G401 (cell line): ENCODE results near the gene CSNK2B. TPM values are rescaled to one million over a fixed set of nuclear protein-coding genes. Genes with fewer than 3 reads are reported as not detected.
"Not testable (repeated sequence)": the region's sequence is repeated elsewhere in the genome, so short reads cannot be mapped to it uniquely, and the experiment has no call there.

ENCODE experiments used
- DNase-seq: peaks from one replicate; pipeline ENCODE4 v3.0.0-alpha.2; 2015; ENCODE audit warnings: low spot score
- in situ Hi-C: cut with HindIII; loops from 2 replicates; pipeline ENCODE4 v1.10.0; 2016; ENCODE audit warnings: low sequenced_read_pairs, mixed read lengths
- total RNA-seq: library from RNA; depleted of rRNA; stranded (reverse); fragments of >200 nt; shearing (Covaris generic); gene quantifications from 2 replicates; pipeline ENCODE4 v1.2.3, GENCODE V29; 2014; rRNA removed

CSNK2B gene
- total RNA-seq, 1 experiment from 2014 or later = 105 TPM

DNA sequence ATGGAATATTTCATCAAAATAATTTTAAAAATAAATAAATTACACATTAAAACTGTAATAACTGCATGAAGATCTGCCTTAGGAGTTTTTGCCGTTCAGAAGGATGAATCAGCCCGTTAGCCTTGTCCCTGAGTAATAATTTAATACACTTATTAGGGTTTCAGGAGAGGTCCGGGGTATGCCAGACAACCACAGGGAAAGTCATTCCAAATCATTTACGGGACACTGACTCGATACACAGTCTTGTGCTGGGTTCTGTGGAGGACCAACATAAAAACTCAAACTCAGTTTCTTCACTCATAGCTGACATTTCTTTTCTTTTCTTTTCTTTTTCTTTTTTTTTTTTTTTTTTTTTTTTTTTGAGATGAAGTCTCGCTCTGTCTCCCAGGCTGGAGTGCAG lies 40.1 kb downstream of the CSNK2B start:
- in situ Hi-C loops = no loop called here
- DNase-seq = no peak

DNA sequence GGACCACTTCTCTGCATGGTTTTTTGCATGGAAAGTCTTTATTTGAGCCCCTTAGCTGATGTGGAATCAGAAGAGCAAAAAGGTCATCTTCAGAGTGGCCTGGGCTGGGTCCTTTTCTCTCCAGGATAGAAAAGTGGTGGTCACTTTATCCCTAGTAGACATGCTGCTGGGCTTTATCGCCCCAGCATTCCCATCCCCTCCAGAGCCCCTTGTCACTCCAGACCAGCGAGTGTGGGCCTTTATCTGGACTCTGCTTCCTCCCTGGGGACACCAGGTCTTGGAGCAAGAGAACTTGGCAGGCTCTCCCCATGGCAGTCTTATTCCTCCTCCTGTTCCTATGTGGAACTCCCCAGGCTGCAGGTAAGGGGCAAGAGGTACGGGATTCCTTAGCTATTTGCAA lies 40.7 kb downstream of the CSNK2B start, which contains the start of gene LY6G6F:
Gene LY6G6F, plus strand, starts transcription at position 268 of the 400 bp plus-strand sequence. Its CDS starts 41 bp downstream, at position 309.
- no peak for DNase-seq
- in situ Hi-C loops = no loop called here

DNA sequence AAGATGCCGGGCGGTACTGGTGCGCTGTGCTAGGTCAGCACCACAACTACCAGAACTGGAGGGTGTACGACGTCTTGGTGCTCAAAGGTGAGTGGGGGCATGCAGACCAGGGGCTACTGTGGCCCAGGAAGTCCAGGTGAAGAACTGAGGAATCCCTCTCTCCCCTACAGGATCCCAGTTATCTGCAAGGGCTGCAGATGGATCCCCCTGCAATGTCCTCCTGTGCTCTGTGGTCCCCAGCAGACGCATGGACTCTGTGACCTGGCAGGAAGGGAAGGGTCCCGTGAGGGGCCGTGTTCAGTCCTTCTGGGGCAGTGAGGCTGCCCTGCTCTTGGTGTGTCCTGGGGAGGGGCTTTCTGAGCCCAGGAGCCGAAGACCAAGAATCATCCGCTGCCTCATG lies 41.8 kb downstream of the CSNK2B start:
- in situ Hi-C loops = no loop called here
- no peak for DNase-seq

DNA sequence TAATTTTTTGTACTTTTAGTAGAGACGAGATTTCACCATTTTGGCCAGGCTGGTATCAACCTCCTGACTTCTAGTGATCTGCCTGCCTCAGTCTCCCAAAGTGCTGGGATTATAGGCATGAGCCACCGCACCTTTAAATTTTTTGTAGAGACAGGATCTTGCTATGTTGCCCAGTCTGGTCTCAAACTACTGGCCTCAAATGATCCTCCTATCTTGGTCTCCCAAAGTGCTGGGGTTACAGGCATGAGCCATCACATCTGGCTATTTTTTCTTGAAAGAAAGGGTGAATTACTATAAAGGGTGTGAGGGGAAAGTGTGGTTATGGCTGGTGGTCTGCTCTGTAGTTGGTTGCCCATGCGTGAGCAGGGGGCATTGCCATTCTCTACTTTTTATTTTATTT lies 42.3 kb downstream of the CSNK2B start:
- DNase-seq = no peak
- in situ Hi-C loops = no loop called here

DNA sequence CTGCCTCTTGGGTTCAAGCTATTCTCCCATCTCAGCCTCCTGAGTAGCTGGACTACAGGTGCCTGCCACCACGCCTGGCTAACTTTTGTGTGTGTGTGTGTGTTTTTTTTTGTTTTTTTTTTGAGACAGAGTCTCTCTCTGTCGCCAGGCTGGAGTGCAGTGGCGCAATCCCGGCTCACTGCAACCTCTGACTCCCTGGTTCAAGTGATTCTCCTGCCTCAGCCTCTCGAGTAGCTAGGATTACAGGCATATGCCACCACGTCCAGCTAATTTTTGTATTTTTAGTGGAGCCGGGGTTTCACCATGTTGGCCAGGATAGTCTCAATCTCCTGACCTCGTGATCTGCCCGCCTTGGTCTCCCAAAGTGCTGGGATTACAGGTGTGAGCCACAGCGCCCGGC lies 43.3 kb downstream of the CSNK2B start:
- DNase-seq, in situ Hi-C loops: not testable (repeated sequence)

DNA sequence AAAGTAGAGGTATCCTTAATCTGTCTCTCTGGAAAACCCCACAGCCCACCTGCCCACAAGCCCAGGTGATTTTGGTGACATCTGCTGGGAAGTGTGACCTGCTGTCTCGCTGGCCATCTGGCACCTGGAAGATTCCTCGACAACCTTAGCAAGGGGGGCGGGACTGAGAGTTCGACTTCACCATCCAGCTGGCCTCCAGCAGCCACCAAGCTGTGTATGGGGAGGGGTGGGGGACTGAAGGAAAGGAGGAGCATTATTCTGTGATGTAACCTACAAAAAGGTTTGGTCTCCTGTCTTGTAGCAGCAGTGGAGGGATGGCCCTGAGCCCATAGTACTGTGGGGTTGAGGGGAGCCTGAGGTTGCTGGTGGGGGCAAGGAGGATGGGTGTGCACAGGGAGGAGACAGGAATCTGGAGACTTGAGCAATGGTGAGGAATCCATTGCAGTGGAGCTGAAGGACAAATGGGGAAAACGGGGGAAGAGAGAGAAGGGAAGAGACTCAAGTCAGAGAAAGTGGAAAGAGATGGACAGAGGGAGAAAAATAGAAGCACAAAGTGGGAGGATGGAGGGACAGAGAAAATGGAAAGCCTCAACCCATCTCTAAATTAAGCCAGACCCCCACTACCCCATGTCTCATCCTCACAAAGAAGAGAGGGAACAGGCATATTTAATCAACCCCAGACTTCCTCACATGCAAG lies 44.8 kb downstream of the CSNK2B start:
- no peak for DNase-seq
- in situ Hi-C loops = no loop called here

DNA sequence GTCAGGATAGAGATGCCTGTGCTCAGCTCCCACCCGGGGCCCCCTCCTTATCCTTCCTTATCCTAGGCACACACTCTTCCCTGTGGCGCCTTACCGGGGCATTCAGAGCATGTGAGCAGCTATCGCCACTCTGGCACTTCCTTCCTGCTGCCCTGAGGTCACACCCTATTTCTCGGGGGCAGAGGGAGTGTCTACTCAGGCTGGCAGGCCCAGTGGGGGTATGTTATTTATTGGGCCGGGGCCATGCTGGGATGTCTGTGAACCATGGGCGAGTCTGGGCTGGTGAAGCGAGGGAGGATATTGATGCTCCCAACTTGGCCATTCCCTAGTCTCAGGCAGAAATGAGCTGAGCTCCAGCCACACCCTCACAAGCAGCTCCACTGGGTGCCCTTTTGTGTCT lies 45.4 kb downstream of the CSNK2B start:
- DNase-seq = no peak

DNA sequence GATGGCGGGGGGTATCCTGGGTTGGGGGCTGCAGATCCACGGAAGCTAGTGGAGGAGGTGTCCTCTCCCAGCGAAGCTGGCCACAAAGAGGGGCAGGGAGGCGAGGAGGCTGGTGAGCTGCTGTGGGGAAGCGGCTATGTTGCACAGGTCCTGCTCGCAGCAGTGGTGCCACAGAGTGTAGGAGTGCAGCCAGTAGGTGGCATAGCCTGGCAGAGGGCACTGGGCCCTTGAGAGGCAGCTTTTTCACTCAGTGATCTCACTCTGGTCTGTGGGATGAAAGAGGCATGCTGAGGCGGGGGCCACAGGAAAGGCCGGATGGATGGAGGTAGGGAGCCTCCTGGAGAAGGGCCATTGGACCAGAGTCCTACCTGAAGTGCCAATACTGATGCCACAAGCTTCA lies 46.4 kb downstream of the CSNK2B start:
- in situ Hi-C loops = no loop called here
- no peak for DNase-seq

More for the DNA sequence above, 45.4 kb downstream of the CSNK2B start:
- in situ Hi-C loops = no loop called here

DNA sequence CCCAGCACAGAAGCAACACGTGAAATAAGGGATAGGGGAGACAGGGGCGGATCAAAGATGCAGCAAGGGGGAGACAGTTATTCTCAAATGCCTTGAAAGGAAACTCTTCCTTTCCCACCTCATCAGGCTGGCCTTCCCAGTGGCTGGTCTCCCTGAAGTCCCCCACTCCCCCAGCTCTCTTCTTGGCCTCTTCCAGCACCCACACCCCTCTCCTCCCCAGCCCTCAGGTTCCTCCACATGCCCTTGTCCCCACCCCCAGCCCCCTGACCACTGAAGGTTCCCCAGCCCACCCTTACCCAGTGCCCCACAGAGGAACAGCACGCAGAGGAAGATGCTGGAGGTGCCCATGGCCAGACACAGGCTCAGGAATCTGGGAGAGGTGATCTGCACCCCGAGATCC lies 47.6 kb downstream of the CSNK2B start:
- no peak for DNase-seq

DNA sequence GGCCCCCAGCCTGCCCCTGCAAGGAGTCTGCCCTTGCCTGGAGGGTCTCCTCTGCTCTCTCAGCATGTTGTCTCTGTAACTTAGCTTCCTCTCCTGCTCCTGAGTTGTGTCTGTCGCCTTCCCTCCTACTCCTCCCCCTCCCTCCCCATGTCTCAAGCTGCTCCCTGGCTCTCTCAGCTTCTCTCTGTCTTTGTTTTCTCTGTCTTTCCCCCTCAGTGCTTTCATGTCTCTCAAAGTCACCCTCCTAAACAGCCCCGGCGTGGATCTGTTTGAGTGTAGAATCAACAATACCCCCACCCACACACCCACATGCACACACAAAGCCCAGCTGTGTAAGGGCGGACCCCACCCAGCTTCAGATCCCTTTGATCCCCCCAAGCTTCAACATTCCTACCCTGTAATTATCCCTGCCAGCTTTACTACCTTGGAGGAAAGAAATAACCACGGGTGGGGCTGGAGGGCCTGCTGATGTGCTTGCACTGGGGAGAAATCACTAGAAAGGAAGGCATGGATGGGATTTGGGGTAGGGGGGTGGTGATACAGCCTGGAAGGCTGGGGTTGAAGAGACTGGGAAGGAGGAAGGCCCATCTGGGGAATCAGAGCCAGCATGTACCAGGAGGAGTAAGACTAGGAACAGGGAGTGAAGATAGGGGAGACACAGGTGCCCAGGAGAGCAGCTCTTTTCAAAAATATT lies 48.3 kb downstream of the CSNK2B start:
- in situ Hi-C loops = no loop called here
- no peak for DNase-seq

More for the DNA sequence above, 47.6 kb downstream of the CSNK2B start:
- in situ Hi-C loops = no loop called here

DNA sequence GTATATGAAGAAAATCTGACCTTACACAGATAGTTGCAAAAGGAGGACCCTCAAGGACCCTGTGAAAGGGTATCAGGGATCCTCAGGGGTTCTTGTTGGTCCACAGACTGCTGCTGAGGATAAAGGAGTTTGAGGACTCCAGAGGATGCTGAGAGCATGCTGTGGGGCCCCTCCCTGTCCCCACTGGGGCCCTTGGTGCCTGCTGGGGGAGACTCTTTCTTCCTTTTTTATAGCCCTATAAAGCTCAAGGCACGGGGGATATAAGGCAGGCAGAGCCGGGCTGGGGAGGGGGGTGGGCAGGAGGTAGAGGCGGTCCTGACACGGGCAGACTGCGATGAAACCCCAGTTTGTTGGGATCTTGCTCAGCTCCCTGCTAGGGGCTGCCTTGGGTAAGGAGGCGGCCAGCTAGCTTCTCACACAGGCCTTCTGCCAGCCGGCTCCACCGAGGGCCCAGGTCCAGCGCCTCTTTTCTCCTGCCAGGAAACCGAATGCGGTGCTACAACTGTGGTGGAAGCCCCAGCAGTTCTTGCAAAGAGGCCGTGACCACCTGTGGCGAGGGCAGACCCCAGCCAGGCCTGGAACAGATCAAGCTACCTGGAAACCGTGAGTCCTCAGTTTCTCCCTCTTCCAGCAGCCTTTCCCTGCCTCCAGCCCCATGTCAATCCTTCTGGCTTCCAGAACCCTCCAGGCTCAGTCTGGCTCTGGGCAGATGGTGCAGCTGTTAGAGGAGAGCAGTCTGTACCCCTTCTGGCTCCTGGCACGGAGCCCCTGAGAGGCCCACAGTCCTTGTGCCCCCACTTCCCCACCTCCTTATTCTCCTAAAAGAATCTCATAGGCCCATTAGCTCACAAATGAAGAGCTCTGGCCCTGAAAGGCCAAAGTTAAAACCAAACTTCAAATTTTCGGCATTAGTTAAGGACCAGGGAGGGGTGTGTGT lies 49.4 kb downstream of the CSNK2B start, which contains the start of gene LY6G6D:
Gene LY6G6D, plus strand, starts transcription at position 327 of the 937 bp plus-strand sequence. Its CDS starts 8 bp downstream, at position 335.
- in situ Hi-C loops = no loop called here

DNA sequence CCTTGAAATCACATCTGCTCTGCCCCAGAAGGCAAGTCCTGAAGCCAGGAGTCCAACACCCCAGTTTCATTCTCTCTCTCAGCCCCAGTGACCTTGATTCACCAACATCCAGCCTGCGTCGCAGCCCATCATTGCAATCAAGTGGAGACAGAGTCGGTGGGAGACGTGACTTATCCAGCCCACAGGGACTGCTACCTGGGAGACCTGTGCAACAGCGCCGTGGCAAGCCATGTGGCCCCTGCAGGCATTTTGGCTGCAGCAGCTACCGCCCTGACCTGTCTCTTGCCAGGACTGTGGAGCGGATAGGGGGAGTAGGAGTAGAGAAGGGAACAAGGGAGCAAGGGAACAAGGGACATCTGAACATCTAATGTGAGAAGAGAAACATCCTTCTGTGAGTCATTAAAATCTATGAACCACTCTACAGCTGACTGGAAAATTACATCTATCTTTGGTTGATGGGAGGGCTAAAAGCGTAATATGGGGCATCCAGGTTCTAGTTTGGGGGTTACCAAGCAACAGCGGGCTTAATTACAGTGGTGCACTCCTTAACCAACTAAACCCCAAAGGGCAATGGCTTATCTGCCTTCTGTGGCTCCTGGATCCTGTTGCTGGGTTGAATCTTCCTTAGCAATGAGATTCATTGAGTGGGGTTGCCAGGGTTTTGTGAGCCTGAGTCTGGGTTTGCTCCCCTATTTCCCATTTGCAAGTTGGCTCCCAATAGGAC lies 51.8 kb downstream of the CSNK2B start:
- in situ Hi-C loops = no loop called here
- DNase-seq = no peak

More for the DNA sequence above, 49.4 kb downstream of the CSNK2B start, which contains the start of gene LY6G6D:
- DNase-seq = no peak

DNA sequence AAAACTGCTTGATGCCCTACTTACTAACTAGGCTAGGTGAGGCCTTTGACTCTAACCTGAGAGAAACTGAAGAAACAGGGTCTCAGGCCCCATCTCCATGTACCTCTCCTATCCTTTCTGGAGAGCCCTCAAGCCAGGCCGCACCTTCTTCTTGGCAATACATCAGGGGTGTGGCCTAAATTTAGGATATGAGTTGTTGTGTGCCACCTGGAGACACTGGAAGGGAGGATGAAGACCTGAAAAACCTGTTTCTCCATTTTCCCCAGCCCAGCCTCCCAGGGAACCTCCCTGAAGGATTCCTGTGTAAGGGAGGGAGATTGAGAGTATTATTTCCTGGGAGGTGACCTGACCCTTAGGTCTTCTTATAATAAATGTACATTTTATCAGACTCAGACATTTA lies 52.4 kb downstream of the CSNK2B start:
- in situ Hi-C loops = no loop called here
- no peak for DNase-seq

DNA sequence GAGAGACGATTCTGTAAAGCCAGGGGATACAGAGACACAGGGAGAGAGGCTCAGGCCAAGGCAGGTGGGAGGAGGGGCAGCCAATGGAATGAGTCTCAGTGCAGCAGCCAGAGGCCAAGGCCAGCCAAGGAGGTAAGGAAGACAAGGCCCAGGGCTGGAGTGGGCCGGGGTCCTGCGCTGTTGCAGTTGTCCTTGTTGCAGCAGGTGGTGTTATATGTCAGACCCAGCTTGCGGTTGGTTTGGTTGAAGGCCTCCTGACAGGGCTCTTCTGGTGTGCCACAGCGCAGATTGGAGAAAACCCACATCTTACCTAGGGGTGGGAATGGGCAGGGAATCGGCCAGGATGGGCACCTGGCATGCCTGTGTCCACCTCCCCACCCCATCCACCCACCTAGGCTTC lies 53.1 kb downstream of the CSNK2B start:
- in situ Hi-C loops = no loop called here
- no peak for DNase-seq

Other genes starting within 250 kb of the CSNK2B start
- 15.0 and 18.3 TPM in 2 replicates for gene MICB, start 167.9 kb upstream of the CSNK2B start, total RNA-seq
- gene MCCD1, start 137.1 kb upstream of the CSNK2B start, total RNA-seq = 2.1 TPM in 1 of 2 replicates, not detected in the other
- gene DDX39B, start 124.1 kb upstream of the CSNK2B start, total RNA-seq = 771 and 792 TPM in 2 replicates
- 3.8 and 4.9 TPM in 2 replicates for gene ATP6V1G2, start 119.5 kb upstream of the CSNK2B start, total RNA-seq
- 19.8 and 24.9 TPM in 2 replicates for gene NFKBIL1, start 118.5 kb upstream of the CSNK2B start, total RNA-seq
- gene LTA, start 93.8 kb upstream of the CSNK2B start, total RNA-seq = not detected in 2 replicates
- gene TNF, start 90.5 kb upstream of the CSNK2B start, total RNA-seq = 0.14 TPM in 1 of 2 replicates, not detected in the other
- gene LTB, start 83.7 kb upstream of the CSNK2B start, total RNA-seq = 0.51 TPM in 1 of 2 replicates, not detected in the other
- gene LST1, start 79.8 kb upstream of the CSNK2B start, total RNA-seq = not detected in 2 replicates
- not detected in 2 replicates for gene NCR3, start 73.1 kb upstream of the CSNK2B start, total RNA-seq
- 36.6 and 57.5 TPM in 2 replicates for gene AIF1, start 50.8 kb upstream of the CSNK2B start, total RNA-seq
- gene PRRC2A, start 45.4 kb upstream of the CSNK2B start, total RNA-seq = 62.1 and 62.4 TPM in 2 replicates
- gene BAG6, start 13.4 kb upstream of the CSNK2B start, total RNA-seq = 257 and 311 TPM in 2 replicates
- 2.3 and 3.6 TPM in 2 replicates for gene APOM, start 10.2 kb upstream of the CSNK2B start, total RNA-seq
- 12.4 and 16.2 TPM in 2 replicates for gene C6orf47, start 5.3 kb upstream of the CSNK2B start, total RNA-seq
- gene GPANK1, start 1.1 kb upstream of the CSNK2B start, total RNA-seq = 24.9 and 31.6 TPM in 2 replicates
- gene LY6G5B, start 3.9 kb downstream of the CSNK2B start, total RNA-seq = 2.0 TPM in 1 of 2 replicates, not detected in the other
- gene LY6G5C, start 15.0 kb downstream of the CSNK2B start, total RNA-seq = not detected in 2 replicates
- 43.9 and 47.3 TPM in 2 replicates for gene ABHD16A, start 37.2 kb downstream of the CSNK2B start, total RNA-seq
- gene LY6G6F, start 40.8 kb downstream of the CSNK2B start, total RNA-seq = 1.1 TPM in 1 of 2 replicates, not detected in the other
- not detected in 2 replicates for gene LY6G6D, start 49.3 kb downstream of the CSNK2B start, total RNA-seq
- gene LY6G6C, start 55.7 kb downstream of the CSNK2B start, total RNA-seq = not detected in 2 replicates
- not detected in 2 replicates for gene MPIG6B, start 57.3 kb downstream of the CSNK2B start, total RNA-seq
- 141 and 183 TPM in 2 replicates for gene DDAH2, start 63.2 kb downstream of the CSNK2B start, total RNA-seq
- gene CLIC1, start 70.5 kb downstream of the CSNK2B start, total RNA-seq = 868 and 869 TPM in 2 replicates
- 3.2 and 7.1 TPM in 2 replicates for gene MSH5, start 73.9 kb downstream of the CSNK2B start, total RNA-seq
- 13.0 and 15.4 TPM in 2 replicates for gene SAPCD1, start 96.6 kb downstream of the CSNK2B start, total RNA-seq
- 0.78 and 1.7 TPM in 2 replicates for gene VWA7, start 111.2 kb downstream of the CSNK2B start, total RNA-seq
- gene VARS1, start 129.7 kb downstream of the CSNK2B start, total RNA-seq = 133 and 152 TPM in 2 replicates
- 64.0 and 104 TPM in 2 replicates for gene LSM2, start 140.9 kb downstream of the CSNK2B start, total RNA-seq
- 0.75 and 0.98 TPM in 2 replicates for gene HSPA1L, start 149.2 kb downstream of the CSNK2B start, total RNA-seq
- gene HSPA1A, start 149.5 kb downstream of the CSNK2B start, total RNA-seq = 0.25 TPM in 1 of 2 replicates, not detected in the other
- 201 and 209 TPM in 2 replicates for gene HSPA1B, start 161.7 kb downstream of the CSNK2B start, total RNA-seq
- gene NEU1, start 196.7 kb downstream of the CSNK2B start, total RNA-seq = 212 and 231 TPM in 2 replicates
- 0.18 and 0.41 TPM in 2 replicates for gene SLC44A4, start 212.9 kb downstream of the CSNK2B start, total RNA-seq
- 57.7 and 95.3 TPM in 2 replicates for gene EHMT2, start 231.6 kb downstream of the CSNK2B start, total RNA-seq
- gene ZBTB12, start 236.0 kb downstream of the CSNK2B start, total RNA-seq = 20.0 and 22.3 TPM in 2 replicates